A549 (cell line): ENCODE results near the gene KRTAP3-2. TPM values are rescaled to one million over a fixed set of nuclear protein-coding genes. Genes with fewer than 3 reads are reported as not detected.

Experiments used
- ATAC-seq, 2 experiments: fragments of 200-7000 bp in 1 of 2; fragments of >200 bp in 1 of 2; cut with Nextera tagmentation in 1 of 2; cut with Tn5 transposase in 1 of 2; 3 replicates each; pipeline versions ENCODE4 v1.8.0 to v1.9.1; 2018 to 2020; ENCODE audit warnings: mild to moderate bottlenecking in 1 of 2, moderate library complexity in 1 of 2
- CTCF ChIA-PET: fragments of 300-600 bp; sonication (Branson Sonifier 250); formaldehyde crosslinking; extraction: SDS; loops from one replicate; lab custom pipeline; 2021; ENCODE audit warnings: antibody characterized with exemption, inconsistent platforms; lab: Yijun Ruan, JAX
- POLR2A ChIA-PET: fragments of 350-600 bp; formaldehyde crosslinking; extraction: SDS; loops from one replicate; lab custom pipeline; 2021; ENCODE audit warnings: antibody characterized with exemption, inconsistent platforms; lab: Yijun Ruan, JAX
- DNase-seq, 2 experiments: peaks; one replicate each; pipeline versions ENCODE4 v3.0.0 to v3.0.0-alpha.2; 2011 to 2016; ENCODE audit warnings: low read depth in 1 of 2, low spot score in 1 of 2
- FAIRE-seq: peaks from 2 replicates; lab custom pipeline; 2011; peaks lifted over from hg19 to GRCh38; lab: Jason Lieb, UNC
- H3K27ac ChIP-seq, 2 experiments: fragments of >200 bp; sonication (Bioruptor Twin); formaldehyde crosslinking; 3 replicates each; pipeline ENCODE4 v1.5.1; 2016 to 2017
- H3K4me1 ChIP-seq: fragments of >200 bp; sonication (Bioruptor Twin); formaldehyde crosslinking; 3 replicates; pipeline ENCODE4 v1.6.1; 2016
- H3K4me2 ChIP-seq: fragments of >200 bp; sonication (Bioruptor Twin); formaldehyde crosslinking; 3 replicates; pipeline ENCODE4 v1.6.1; 2016
- H3K4me3 ChIP-seq: fragments of >200 bp; sonication (Bioruptor Twin); formaldehyde crosslinking; 3 replicates; pipeline ENCODE4 v1.5.1; 2016
- H3K9me3 ChIP-seq: fragments of >200 bp; sonication (Bioruptor Twin); formaldehyde crosslinking; 3 replicates; pipeline ENCODE4 v1.6.1; 2016
- BCL3 ChIP-seq: fragments of >200 bp; sonication (Bioruptor Twin); formaldehyde crosslinking; IDR thresholded peaks from 3 replicates; pipeline ENCODE4 v1.6.1; 2016
- CBX8 ChIP-seq: fragments of 200-600 bp; sonication (generic); IDR thresholded peaks from 2 replicates; pipeline ENCODE4 v1.6.1; 2016
- CEBPB ChIP-seq, 2 experiments: fragments of >200 bp in 1 of 2; sonication (Bioruptor Twin) in 1 of 2; formaldehyde crosslinking in 1 of 2; IDR thresholded peaks; 2 replicates each; pipeline ENCODE4 v1.6.1; 2012 to 2016
- E2F6 ChIP-seq: IDR thresholded peaks from 2 replicates; pipeline ENCODE4 v1.6.1; 2012; ENCODE audit warnings: low read depth, borderline replicate concordance
- ESRRA ChIP-seq: fragments of 150-350 bp; IDR thresholded peaks from 2 replicates; pipeline ENCODE4 v1.6.1; 2014; ENCODE audit warnings: mild to moderate bottlenecking, low read length, borderline replicate concordance
- HDAC2 ChIP-seq: fragments of 200-600 bp; sonication (generic); IDR thresholded peaks from 2 replicates; pipeline ENCODE4 v1.6.1; 2016
- HES2 ChIP-seq: fragments of >200 bp; sonication (Bioruptor Twin); formaldehyde crosslinking; IDR thresholded peaks from 2 replicates; pipeline ENCODE4 v1.6.1; 2016
- HOXB13 ChIP-seq: fragments of 250-450 bp; sonication (Bioruptor Pico); IDR thresholded peaks from 2 replicates; pipeline ENCODE4 v1.5.0; 2020; ENCODE audit warnings: low read depth, mild to moderate bottlenecking, moderate library complexity
- HOXB5 ChIP-seq: fragments of 250-450 bp; sonication (Bioruptor Pico); IDR thresholded peaks from 2 replicates; pipeline ENCODE4 v1.5.0; 2020; ENCODE audit warnings: mild to moderate bottlenecking, moderate library complexity
- JUNB ChIP-seq: fragments of >200 bp; sonication (Bioruptor Twin); formaldehyde crosslinking; IDR thresholded peaks from 2 replicates; pipeline ENCODE4 v1.6.1; 2016
- KDM5A ChIP-seq: fragments of 200-600 bp; sonication (generic); IDR thresholded peaks from 2 replicates; pipeline ENCODE4 v1.6.1; 2016; ENCODE audit warnings: antibody characterized with exemption, mild to moderate bottlenecking
- MAFK ChIP-seq: fragments of 450-650 bp; IDR thresholded peaks from 2 replicates; pipeline ENCODE4 v1.6.1; 2014; ENCODE audit not compliant: partially characterized antibody
- MAX ChIP-seq: IDR thresholded peaks from 2 replicates; pipeline ENCODE4 v1.6.1; 2012
- NFE2L2 ChIP-seq: fragments of 150-350 bp; conservative IDR thresholded peaks from 2 replicates; pipeline ENCODE4 v1.6.1; 2014; ENCODE audit warnings: low read length
- POLR2AphosphoS2 ChIP-seq: conservative IDR thresholded peaks from 2 replicates; pipeline ENCODE4 v1.6.1; 2012; ENCODE audit warnings: low read length, improper control_type of control experiment, inconsistent platforms
- RARB ChIP-seq: fragments of 250-450 bp; sonication (Bioruptor Pico); IDR thresholded peaks from 2 replicates; pipeline ENCODE4 v1.8.0; 2021; ENCODE audit warnings: mild to moderate bottlenecking, moderate library complexity
- RNF2 ChIP-seq: fragments of 200-600 bp; sonication (generic); IDR thresholded peaks from 2 replicates; pipeline ENCODE4 v1.6.1; 2016; ENCODE audit warnings: low read depth, mild to moderate bottlenecking, antibody characterized with exemption, moderate library complexity, borderline replicate concordance
- SREBF2 ChIP-seq: fragments of 450-650 bp; IDR thresholded peaks from 2 replicates; pipeline ENCODE4 v1.6.1; 2014; ENCODE audit warnings: mild to moderate bottlenecking, moderate library complexity
- TFCP2L1 ChIP-seq: fragments of 250-450 bp; sonication (Bioruptor Pico); IDR thresholded peaks from 2 replicates; pipeline ENCODE4 v1.5.0; 2021; ENCODE audit warnings: mild to moderate bottlenecking
- TP53 ChIP-seq: fragments of 250-450 bp; sonication (Bioruptor Pico); IDR thresholded peaks from 2 replicates; pipeline ENCODE4 v1.5.0; 2021; ENCODE audit warnings: mild to moderate bottlenecking, moderate library complexity
- USF2 ChIP-seq: fragments of 450-650 bp; IDR thresholded peaks from 2 replicates; pipeline ENCODE4 v1.6.1; 2014; ENCODE audit warnings: antibody characterized with exemption
- ZFP36 ChIP-seq: fragments of 450-650 bp; IDR thresholded peaks from 2 replicates; pipeline ENCODE4 v1.6.1; 2014; ENCODE audit warnings: borderline replicate concordance; ENCODE audit not compliant: partially characterized antibody
- ZSCAN20 ChIP-seq: fragments of 250-450 bp; sonication (Bioruptor Pico); IDR thresholded peaks from 2 replicates; pipeline ENCODE4 v1.8.0; 2022; ENCODE audit warnings: mild to moderate bottlenecking, moderate library complexity
- WGBS: methylation state at CpG from one replicate; pipeline ENCODE4 v1.1.6; 2017; ENCODE audit errors: missing lambda C conversion rate; 5-methylcytosine and 5-hydroxymethylcytosine counted together
- polyA plus RNA-seq, 4 experiments: library from polyadenylated mRNA; depleted of rRNA in 3 of 4; stranded (reverse); fragments of >200 nt; fragmentation: RNase III in 1 of 4; extraction: RNeasy Plus Mini Kit Qiagen cat#74134 plus additional on column Dnase treatment in 1 of 4; gene quantifications; 2 replicates in 3 of 4; 3 replicates in 1 of 4; pipeline ENCODE4 v1.2.3, GENCODE V29; 2011 to 2017

The KRTAP3-2 gene
- polyA plus RNA-seq, 2 of the 4 experiments (the other 2 are of a cell fraction): not detected

- POLR2A ChIA-PET: no interaction called here
- TF ChIP-seq BCL3 (no peak), MAFK (no peak), HES2 (no peak), HOXB5 (no peak), POLR2AphosphoS2 (no peak), RNF2 (no peak), NFE2L2 (no peak)
- TF ChIP-seq, all 56 proteins: peak for 0
- no peak within 1 kb of the TSS for H3K4me3 ChIP-seq
- 48% methylated on average over 4 of the region's 4 CpGs for WGBS
- ATAC-seq (no peak), DNase-seq (no peak), FAIRE-seq (no peak)
- no peak within 1 kb of the TSS for H3K27ac ChIP-seq
- H3K4me2 ChIP-seq: no peak within 1 kb of the TSS
- H3K9me3 ChIP-seq: 0 out of 3 replicates have a peak, but pooled peaks cover 5% of the 10 kb centered on the region
- CTCF ChIA-PET: interaction anchor here (1.0 kb wide), 1 partner anchor 24 kb away, joined by 3 read pairs; no protein-coding TSS in a partner anchor
- no peaks in the 10 kb centered on the region for H3K4me1 ChIP-seq
Measured at GRCh38 chr17:40993839-40994238, 5.9 kb downstream of the KRTAP3-2 start, which contains the start of gene KRTAP3-3. TSS of gene KRTAP3-3 (minus strand) at chr17:40994164. CDS start at chr17:40994097, 67 bp downstream.

- DNase-seq (no peak), FAIRE-seq (no peak), ATAC-seq (no peak)
- POLR2A ChIA-PET: no interaction called here
- H3K4me3 ChIP-seq: no peak overlapping the region
- no peak overlapping the region for H3K4me2 ChIP-seq
- no peak overlapping the region for H3K27ac ChIP-seq
- no peak for TF ChIP-seq JUNB
- no peak for TF ChIP-seq TFCP2L1 (CRISPR knock-in tag)
- peak; percentile 76 for TF ChIP-seq MAFK
- WGBS: 88% methylated on average over 2 of the region's 2 CpGs
- 0 out of 3 replicates have a peak, but pooled peaks cover 5% of the 10 kb centered on the region for H3K9me3 ChIP-seq
- CTCF ChIA-PET: interaction anchor here (1.0 kb wide), 1 partner anchor 25 kb away, joined by 3 read pairs; no protein-coding TSS in a partner anchor
- no peaks in the 10 kb centered on the region for H3K4me1 ChIP-seq
Measured at GRCh38 chr17:40993084-40993483, 6.6 kb downstream of the KRTAP3-2 start.

- DNase-seq (no peak), ATAC-seq (no peak), FAIRE-seq (peak; percentile 86)
- Histone ChIP-seq H3K4me1 (no peaks in the 10 kb centered on the region), H3K9me3 (0 out of 3 replicates have a peak, but pooled peaks cover 5% of the 10 kb centered on the region), H3K4me3 (no peak overlapping the region), H3K4me2 (no peak overlapping the region), H3K27ac (no peak overlapping the region)
- 77% methylated on average over 3 of the region's 3 CpGs for WGBS
- CTCF ChIA-PET: no interaction called here
- no peak for TF ChIP-seq CBX8
- TF ChIP-seq E2F6: no peak
- no peak for TF ChIP-seq MAX
- no peak for TF ChIP-seq HOXB13
- no peak for TF ChIP-seq CEBPB (IDR thresholded peaks at IDR 0.05)
- TF ChIP-seq KDM5A: no peak
- no peak for TF ChIP-seq JUNB
- TF ChIP-seq TFCP2L1 (CRISPR knock-in tag): no peak
- no peak for TF ChIP-seq SREBF2
- TF ChIP-seq ZFP36: no peak
- no peak for TF ChIP-seq RARB
- TF ChIP-seq RNF2: no peak
- no peak for TF ChIP-seq ESRRA
- no peak for TF ChIP-seq USF2
- TF ChIP-seq TP53 (CRISPR knock-in tag): no peak
- no peak for TF ChIP-seq HDAC2
- no peak for TF ChIP-seq ZSCAN20 (CRISPR knock-in tag)
- POLR2A ChIA-PET: no interaction called here
Measured at GRCh38 chr17:40992666-40993065, 7.0 kb downstream of the KRTAP3-2 start.
